HS-5 (cell line): ENCODE measurements around the gene TPCN2.
"Not testable (repeated sequence)": the region's sequence is repeated elsewhere in the genome, so short reads cannot be mapped to it uniquely, and the experiment has no call there.

Source experiments
- DNase-seq: peaks from one replicate; pipeline ENCODE4 v3.0.0-alpha.2; 2012; ENCODE audit warnings: low read depth

Gene TPCN2

GRCh38 chr11:69048694-69049489 lies at the start of gene TPCN2:
TSS of gene TPCN2 (plus strand) at chr11:69048932. CDS start at chr11:69048998, 66 bp downstream.
- peak; percentile 76 for DNase-seq

- no peak for DNase-seq
Observed at GRCh38 chr11:68999093-68999747, 49.5 kb upstream of the TPCN2 start.

DNA sequence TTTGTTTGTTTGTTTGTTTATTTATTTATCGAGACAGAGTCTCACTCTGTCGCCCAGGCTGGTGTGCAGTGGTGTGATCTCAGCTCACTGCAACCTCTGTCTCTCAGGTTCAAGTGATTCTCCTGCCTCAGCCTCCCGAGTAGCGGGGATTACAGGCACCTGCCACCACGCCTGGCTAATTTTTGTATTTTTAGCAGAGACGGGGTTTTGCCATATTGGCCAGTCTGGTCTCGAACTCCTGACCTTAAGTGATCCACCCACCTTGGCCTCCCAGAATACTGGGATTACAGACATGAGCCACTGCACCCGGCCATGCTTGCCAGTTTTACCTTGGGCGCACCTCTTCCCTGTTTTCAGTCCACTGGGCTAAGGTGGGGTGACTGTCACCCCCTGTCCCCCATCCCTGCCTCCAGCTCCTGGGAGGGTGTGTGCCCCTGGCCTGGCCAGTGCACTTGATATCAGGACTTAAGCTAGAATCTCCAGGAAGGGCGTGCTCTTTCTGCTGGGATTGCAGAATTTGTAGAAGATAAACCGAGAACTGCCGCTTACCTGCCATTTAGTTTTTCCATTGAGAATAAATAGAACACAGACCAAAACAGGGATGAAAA lies 48.9 kb upstream of the TPCN2 start:
- DNase-seq = not testable (repeated sequence)

- DNase-seq = no peak
Observed at GRCh38 chr11:69000391-69000790, 48.3 kb upstream of the TPCN2 start.

- peak; percentile 35 for DNase-seq
Observed at GRCh38 chr11:69000831-69001242, 47.9 kb upstream of the TPCN2 start.

GRCh38 chr11:69001243-69002081 lies 47.3 kb upstream of the TPCN2 start:
- no peak for DNase-seq

DNA sequence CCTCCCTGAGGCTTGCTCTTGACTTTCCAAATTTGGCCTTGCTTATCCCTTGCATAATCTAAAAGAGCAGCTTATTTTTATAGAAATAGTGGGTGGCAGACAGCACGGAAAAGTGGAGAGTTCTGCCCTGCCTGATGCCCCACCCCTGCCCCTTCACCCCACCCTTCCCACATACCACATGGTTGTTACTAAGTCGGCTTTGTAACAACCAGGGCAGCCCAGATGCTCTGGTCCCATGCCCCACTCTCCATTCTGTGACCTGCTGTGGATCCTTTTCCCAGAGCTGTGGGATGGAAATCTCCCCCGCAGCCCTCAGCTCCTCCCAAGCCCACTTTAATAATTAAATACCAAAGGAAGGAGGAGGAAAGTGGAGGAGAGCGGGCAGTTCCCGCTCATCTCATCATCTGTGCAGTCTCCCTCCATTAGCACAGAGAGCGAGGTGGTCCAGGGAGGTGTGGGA lies 46.6 kb upstream of the TPCN2 start:
- DNase-seq = no peak

GRCh38 chr11:69002570-69003231 lies 46.0 kb upstream of the TPCN2 start:
- no peak for DNase-seq

DNA sequence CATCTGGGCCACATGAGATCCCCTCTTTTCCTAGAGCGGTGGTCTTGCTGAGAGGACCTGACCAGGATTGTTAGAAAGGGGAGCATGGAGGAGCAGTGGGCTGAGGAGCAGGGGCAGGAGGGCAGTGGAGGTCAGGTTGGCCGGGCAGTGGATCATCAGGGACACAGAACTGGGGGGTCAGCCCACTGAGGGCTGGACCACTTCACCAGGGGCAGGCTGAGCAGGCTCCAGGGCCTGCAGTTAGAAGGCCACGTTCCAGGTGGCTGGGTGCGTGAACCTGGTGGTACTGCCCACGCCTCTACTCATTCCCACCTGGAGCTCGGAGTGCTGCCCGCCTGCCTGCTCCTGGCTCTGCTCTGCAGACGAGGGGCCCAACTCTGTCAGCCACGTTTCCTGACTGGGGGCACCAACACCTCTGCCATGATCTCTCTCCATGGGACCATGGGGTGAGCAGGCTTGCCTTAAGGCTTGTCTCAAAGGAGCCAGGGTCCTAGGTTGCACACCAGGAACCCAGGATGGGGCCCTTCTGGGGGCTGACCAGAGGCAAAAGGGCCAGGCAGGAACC lies 45.3 kb upstream of the TPCN2 start:
- DNase-seq = no peak

DNA sequence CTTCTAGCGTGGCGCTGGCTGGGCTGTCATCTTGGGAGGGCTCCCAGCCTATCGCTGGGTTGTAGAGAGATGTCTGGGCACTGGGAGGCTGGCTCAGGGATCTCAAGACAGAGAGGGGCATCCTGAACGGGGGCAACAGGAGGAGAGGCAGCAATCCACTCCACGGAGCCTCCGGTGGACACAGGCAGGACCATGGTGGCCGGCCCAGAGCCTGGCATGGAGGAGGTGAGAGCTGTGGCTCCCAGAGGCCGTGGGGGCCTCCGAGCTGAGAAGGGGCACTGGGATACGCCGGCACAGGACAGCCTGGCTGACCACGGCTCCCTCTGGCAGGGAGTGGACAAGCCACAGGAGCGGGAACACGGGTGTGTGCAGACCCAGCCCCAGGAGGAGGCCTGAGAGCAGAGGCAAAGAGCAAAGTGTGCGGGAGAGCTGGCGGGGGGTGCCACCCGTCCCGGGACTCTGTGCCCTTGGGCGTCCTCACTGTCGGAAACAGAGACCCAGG lies 44.8 kb upstream of the TPCN2 start:
- DNase-seq = no peak

DNA sequence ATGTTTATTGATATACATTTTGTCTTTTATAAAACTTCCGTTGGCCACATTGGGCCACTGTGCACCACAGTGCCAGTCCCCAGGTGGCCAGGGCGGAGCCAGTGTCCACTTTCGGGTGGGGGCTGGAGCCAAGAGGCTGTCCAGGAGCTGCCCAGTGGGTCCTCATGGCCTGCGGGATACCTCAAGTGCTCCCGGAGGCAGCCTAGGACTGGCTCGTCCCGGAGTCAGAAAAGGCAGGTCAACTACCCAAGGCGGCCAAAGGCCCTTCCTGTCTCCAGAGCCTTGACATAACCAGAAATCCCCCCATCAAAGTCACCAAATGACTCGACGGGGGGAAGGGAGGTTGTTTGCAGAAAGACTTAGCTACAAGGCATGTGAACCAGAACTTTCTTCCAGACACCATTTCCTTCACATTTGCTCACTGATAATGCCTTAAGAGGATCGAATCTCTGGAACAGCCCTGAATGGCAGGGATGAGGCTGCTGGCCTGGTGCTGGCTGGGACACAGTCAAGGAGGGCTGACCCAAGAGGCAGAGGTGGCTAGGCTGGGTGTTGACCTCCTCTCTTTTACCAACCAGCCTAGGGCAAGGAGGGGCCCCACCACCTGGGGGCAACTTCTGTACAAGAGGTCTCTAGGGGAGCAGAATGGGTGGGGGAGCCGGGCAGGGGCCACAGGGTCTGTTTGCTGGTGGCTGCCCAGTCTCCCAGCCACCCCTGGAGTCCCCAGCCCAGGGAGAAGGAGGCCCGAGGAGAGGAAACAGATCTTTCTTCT lies 44.1 kb upstream of the TPCN2 start:
- no peak for DNase-seq

- no peak for DNase-seq
Observed at GRCh38 chr11:69005183-69005630, 43.5 kb upstream of the TPCN2 start.

- DNase-seq = no peak
Observed at GRCh38 chr11:69005631-69006368, 42.9 kb upstream of the TPCN2 start.

DNA sequence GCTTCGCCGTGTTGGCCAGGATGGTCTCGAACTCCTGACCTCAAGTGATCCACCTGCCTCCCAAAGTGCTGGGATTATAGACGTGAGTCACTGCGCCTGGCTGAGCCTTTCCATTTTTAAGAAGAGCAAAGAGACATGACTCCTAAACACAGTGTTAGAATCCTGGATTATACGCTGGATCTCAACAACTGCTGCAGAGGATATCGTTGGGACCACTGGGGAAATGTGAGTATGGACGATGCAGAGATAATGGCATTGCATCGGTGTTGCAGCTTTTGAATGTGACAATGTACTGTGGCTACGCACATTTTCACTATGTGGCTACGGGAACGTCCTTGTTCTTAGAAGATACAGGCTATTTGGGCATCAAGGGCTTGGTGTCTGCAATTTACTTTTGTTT lies 41.9 kb upstream of the TPCN2 start:
- DNase-seq = no peak

DNA sequence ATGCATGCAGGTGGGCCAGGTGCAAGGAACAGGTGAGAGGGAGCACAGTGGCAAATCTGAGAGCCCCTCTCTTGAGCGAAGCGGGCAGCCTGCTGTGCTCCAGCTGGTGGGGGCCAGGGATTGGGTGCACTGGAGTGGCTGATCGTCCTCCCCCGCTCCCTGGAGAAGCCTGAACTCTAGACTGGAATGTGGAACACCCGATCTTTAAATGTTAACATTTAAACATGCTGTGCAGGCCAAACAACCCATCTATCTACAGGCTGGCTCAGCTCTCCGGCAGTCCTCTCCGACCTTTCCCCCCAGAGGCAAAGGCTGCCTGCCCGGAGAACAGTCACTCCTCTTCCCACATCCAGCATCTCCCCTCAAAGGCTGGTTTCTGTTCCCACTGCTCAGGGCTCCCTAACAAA lies 40.8 kb upstream of the TPCN2 start:
- DNase-seq = no peak

DNA sequence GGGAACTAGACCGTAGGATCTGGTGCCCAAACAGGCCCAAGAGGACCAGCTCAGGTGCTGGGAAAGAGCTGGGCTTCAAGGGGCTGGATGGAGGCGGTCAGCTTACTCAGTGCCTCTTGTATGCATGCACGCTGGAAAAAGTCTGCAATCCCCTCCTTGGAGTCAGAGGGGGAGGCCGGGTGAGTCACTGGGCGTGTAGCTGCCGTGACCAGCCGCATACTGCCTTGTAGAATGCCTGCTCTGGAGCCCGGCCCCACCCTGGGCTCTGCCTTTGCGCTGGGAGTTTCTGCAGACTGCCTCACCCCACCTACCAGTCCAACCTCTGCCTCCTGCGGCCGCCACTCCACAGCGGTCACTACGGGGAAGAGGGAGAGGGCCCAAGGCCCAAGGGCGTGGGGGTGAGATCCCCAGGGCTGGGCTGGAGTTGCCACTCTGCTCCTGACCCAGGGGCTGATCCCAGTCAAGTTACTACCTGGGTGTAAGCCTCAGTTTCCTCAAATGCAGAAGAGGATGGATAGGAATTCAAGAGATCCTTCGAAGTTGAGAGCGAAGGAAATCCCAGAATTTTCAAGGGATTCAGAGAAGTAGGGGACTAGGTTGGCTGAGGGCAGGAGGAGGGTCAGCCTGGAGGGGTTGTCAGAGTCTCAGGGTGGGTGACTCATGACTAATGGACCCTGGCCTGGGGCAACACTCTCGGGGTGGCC lies 39.8 kb upstream of the TPCN2 start:
- DNase-seq = peak; percentile 95

GRCh38 chr11:69009441-69010211 lies 39.1 kb upstream of the TPCN2 start:
- DNase-seq = no peak

GRCh38 chr11:69010361-69010891 lies 38.3 kb upstream of the TPCN2 start:
- no peak for DNase-seq
